Transverse colon (tissue), 4 donors: ENCODE measurements around the gene NUP62.

Experiments used
- EP300 ChIP-seq: sonication (generic); formaldehyde crosslinking; IDR thresholded peaks from one replicate; pipeline ENCODE4 v1.6.1; 2017; ENCODE audit warnings: antibody characterized with exemption, low read depth
- POLR2A ChIP-seq: fragments of 450-650 bp; IDR thresholded peaks from one replicate; pipeline ENCODE4 v1.6.1; 2016; ENCODE audit warnings: antibody characterized with exemption, mild to moderate bottlenecking, moderate library complexity
- POLR2AphosphoS5 ChIP-seq, 3 donors: sonication (generic); formaldehyde crosslinking; IDR thresholded peaks; one replicate each; pipeline ENCODE4 v1.6.1; 2016; ENCODE audit warnings: antibody characterized with exemption in 3 of 3
- TF ChIP-seq, protein P1 (sequence below), 5 experiments: fragments of 200-600 bp in 3 of 5; fragments of 450-650 bp in 2 of 5; sonication (generic) in 3 of 5; IDR thresholded peaks; 1 replicate in 2 of 5; 2 replicates in 3 of 5; pipeline ENCODE4 v1.5.1; 2016 to 2017; ENCODE audit warnings: antibody characterized with exemption in 5 of 5, inconsistent platforms in 3 of 5, mild to moderate bottlenecking in 2 of 5, moderate library complexity in 1 of 5

DNA sequence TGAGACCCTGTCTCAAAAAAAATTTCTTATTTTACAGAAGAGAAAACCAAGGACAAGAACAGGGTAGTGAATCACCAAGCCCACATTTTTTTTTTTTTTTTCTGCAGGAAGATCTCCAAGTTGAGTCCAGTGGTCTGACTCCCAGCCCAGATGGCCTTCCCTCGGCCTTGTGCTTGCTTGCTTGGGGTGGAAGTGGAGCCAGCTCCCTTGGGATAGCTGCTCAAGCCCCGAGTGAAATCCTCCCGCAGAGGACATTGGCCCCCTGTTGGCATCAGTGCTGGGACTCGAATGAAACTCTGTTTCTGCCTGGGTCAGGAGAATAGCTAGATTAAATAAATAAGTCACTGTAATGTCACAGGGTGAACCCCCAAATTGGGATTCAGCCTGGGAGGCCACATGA lies 9.4 kb upstream of the NUP62 start:
- TF ChIP-seq, protein P1, sequence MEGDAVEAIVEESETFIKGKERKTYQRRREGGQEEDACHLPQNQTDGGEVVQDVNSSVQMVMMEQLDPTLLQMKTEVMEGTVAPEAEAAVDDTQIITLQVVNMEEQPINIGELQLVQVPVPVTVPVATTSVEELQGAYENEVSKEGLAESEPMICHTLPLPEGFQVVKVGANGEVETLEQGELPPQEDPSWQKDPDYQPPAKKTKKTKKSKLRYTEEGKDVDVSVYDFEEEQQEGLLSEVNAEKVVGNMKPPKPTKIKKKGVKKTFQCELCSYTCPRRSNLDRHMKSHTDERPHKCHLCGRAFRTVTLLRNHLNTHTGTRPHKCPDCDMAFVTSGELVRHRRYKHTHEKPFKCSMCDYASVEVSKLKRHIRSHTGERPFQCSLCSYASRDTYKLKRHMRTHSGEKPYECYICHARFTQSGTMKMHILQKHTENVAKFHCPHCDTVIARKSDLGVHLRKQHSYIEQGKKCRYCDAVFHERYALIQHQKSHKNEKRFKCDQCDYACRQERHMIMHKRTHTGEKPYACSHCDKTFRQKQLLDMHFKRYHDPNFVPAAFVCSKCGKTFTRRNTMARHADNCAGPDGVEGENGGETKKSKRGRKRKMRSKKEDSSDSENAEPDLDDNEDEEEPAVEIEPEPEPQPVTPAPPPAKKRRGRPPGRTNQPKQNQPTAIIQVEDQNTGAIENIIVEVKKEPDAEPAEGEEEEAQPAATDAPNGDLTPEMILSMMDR (IDR thresholded peaks at IDR 0.05): no peak
- TF ChIP-seq EP300: no peak
- no peak for TF ChIP-seq POLR2AphosphoS5 (IDR thresholded peaks at IDR 0.05)
- no peak for TF ChIP-seq POLR2A
